Endothelial cell of umbilical vein (primary cell): ENCODE results near the gene SSH2. TPM values are rescaled to one million over a fixed set of nuclear protein-coding genes. Genes with fewer than 3 reads are reported as not detected.

Experiments used
- BruUV-seq: library from RNA; stranded (reverse); fragments of 400-500 nt; replicated peaks from 2 replicates; lab custom pipeline; 2021; lab: Mats Ljungman, UMichigan
- CTCF ChIA-PET: fragments of 300-600, 350-600 bp; sonication (Branson Sonifier 250); formaldehyde crosslinking; loops from one replicate; lab custom pipeline; 2021; ENCODE audit warnings: antibody characterized with exemption, inconsistent platforms; lab: Charles Lee
- POLR2A ChIA-PET: fragments of 300-600, 350-600 bp; sonication (Branson Sonifier 250); formaldehyde crosslinking; loops from one replicate; lab custom pipeline; 2021; ENCODE audit warnings: antibody characterized with exemption, inconsistent platforms; lab: Charles Lee
- DNase-seq: peaks from one replicate; pipeline ENCODE4 v3.0.0-alpha.2; 2011; ENCODE audit warnings: low read depth, low spot score
- FAIRE-seq: peaks from 2 replicates; lab custom pipeline; 2011; peaks lifted over from hg19 to GRCh38; lab: Jason Lieb, UNC
- H2AFZ ChIP-seq: 2 replicates; pipeline ENCODE4 v1.6.0; 2012; ENCODE audit warnings: low read depth, low read length, control low read depth, inconsistent platforms
- H3K27ac ChIP-seq: 2 replicates; pipeline ENCODE4 v1.5.1; 2011; ENCODE audit warnings: low read depth, mild to moderate bottlenecking, control low read depth, low read length, moderate library complexity; ENCODE audit not compliant: insufficient read depth
- H3K27me3 ChIP-seq, 2 experiments: 2 replicates each; pipeline versions ENCODE4 v1.6.0 to v1.6.1; 2011; ENCODE audit warnings: low read length in 2 of 2, mixed read lengths in 1 of 2; ENCODE audit not compliant: control insufficient read depth in 2 of 2, insufficient read depth in 2 of 2
- H3K36me3 ChIP-seq, 2 experiments: 2 replicates in 1 of 2; 3 replicates in 1 of 2; pipeline ENCODE4 v1.5.1; 2011; ENCODE audit warnings: low read length in 2 of 2, mild to moderate bottlenecking in 1 of 2, moderate library complexity in 1 of 2; ENCODE audit not compliant: control insufficient read depth in 2 of 2, insufficient read depth in 2 of 2; ENCODE audit errors: extremely low read depth in 1 of 2
- H3K4me1 ChIP-seq: 3 replicates; pipeline ENCODE4 v1.5.1; 2011; ENCODE audit warnings: mild to moderate bottlenecking, low read length; ENCODE audit not compliant: control insufficient read depth, insufficient read depth; ENCODE audit errors: extremely low read depth
- H3K4me2 ChIP-seq: 2 replicates; pipeline ENCODE4 v1.6.1; 2011; ENCODE audit warnings: low read length, control low read depth, mixed read lengths; ENCODE audit not compliant: insufficient read depth
- H3K4me3 ChIP-seq, 3 experiments: fragments of 200-600 bp in 1 of 3; sonication (generic), shearing (Covaris generic) in 1 of 3; replicated peaks in 1 of 3; 2 replicates each; pipeline ENCODE4 v1.5.1; 2011 to 2016; ENCODE audit warnings: control low read depth in 3 of 3, low read length in 3 of 3, mild to moderate bottlenecking in 2 of 3, inconsistent platforms in 1 of 3, low read depth in 1 of 3, moderate library complexity in 1 of 3; ENCODE audit not compliant: insufficient read depth in 1 of 3
- H3K79me2 ChIP-seq: 2 replicates; pipeline ENCODE4 v1.6.0; 2012; ENCODE audit warnings: low read length, inconsistent platforms; ENCODE audit not compliant: control insufficient read depth, insufficient read depth
- H3K9ac ChIP-seq: replicated peaks from 2 replicates; pipeline ENCODE3; 2011; ENCODE audit warnings: low read length, control low read depth; ENCODE audit not compliant: insufficient read depth; ENCODE audit errors: extremely low read depth
- H3K9me1 ChIP-seq: replicated peaks from 3 replicates; pipeline ENCODE4 v1.6.0; 2011; ENCODE audit warnings: mild to moderate bottlenecking, low read length; ENCODE audit not compliant: control insufficient read depth, insufficient read depth; ENCODE audit errors: extremely low read depth
- H3K9me3 ChIP-seq: replicated peaks from 2 replicates; pipeline ENCODE4 v1.5.1; 2012; ENCODE audit warnings: low read length, inconsistent platforms; ENCODE audit not compliant: control insufficient read depth, insufficient read depth
- H4K20me1 ChIP-seq: replicated peaks from 2 replicates; pipeline ENCODE3; 2011; ENCODE audit warnings: mild to moderate bottlenecking, low read length; ENCODE audit not compliant: control insufficient read depth, insufficient read depth; ENCODE audit errors: extremely low read depth
- CTCF ChIP-seq, 2 donors: IDR thresholded peaks; 1 replicate in 1 of 2; 2 replicates in 1 of 2; pipeline ENCODE4 v1.5.1; 2011; ENCODE audit warnings: low read length in 2 of 2, mild to moderate bottlenecking in 2 of 2, moderate library complexity in 2 of 2, control low read depth in 1 of 2, inconsistent platforms in 1 of 2, low read depth in 1 of 2; ENCODE audit not compliant: insufficient read depth in 1 of 2; ENCODE audit errors: extremely low read depth in 1 of 2
- EZH2 ChIP-seq: IDR thresholded peaks from 2 replicates; pipeline ENCODE4 v1.6.1; 2012; ENCODE audit warnings: borderline replicate concordance, low read depth, mild to moderate bottlenecking, moderate library complexity, low read length, inconsistent platforms; ENCODE audit not compliant: severe bottlenecking
- FOS ChIP-seq: IDR thresholded peaks from 2 replicates; pipeline ENCODE4 v1.6.1; 2011; ENCODE audit warnings: mild to moderate bottlenecking, low read length, moderate library complexity, borderline replicate concordance; ENCODE audit not compliant: insufficient read depth
- GATA2 ChIP-seq: IDR thresholded peaks from 2 replicates; pipeline ENCODE4 v1.7.0; 2011; ENCODE audit warnings: low read depth, mild to moderate bottlenecking, moderate library complexity, mixed read lengths, low read length; ENCODE audit not compliant: insufficient read length, insufficient read depth
- JUN ChIP-seq: IDR thresholded peaks from 2 replicates; pipeline ENCODE4 v1.6.1; 2011; ENCODE audit warnings: borderline replicate concordance, low read depth; ENCODE audit not compliant: insufficient read length, insufficient read depth
- MAX ChIP-seq: IDR thresholded peaks from 2 replicates; pipeline ENCODE4 v1.6.1; 2011; ENCODE audit not compliant: insufficient read depth, insufficient read length
- MYC ChIP-seq: IDR thresholded peaks from one replicate; pipeline ENCODE4 v1.6.1; 2011; ENCODE audit warnings: mild to moderate bottlenecking, low read depth, low read length
- POLR2A ChIP-seq: IDR thresholded peaks from 2 replicates; pipeline ENCODE4 v1.6.1; 2012; ENCODE audit warnings: low read depth, mild to moderate bottlenecking, control low read depth, low read length
- POLR2AphosphoS5 ChIP-seq: IDR thresholded peaks from 2 replicates; pipeline ENCODE4 v1.6.1; 2012; ENCODE audit warnings: low read depth, mild to moderate bottlenecking, control low read depth, low read length, moderate library complexity; ENCODE audit not compliant: insufficient read depth
- dilution Hi-C: fragments of 300-500 bp; cut with MboI; formaldehyde crosslinking; loops from one replicate; pipeline ENCODE4 v1.15.0; 2019; ENCODE audit warnings: low sequenced_read_pairs; ENCODE audit not compliant: extremely low pct_ligation_motif_present
- intact Hi-C: fragments of 100-400 bp; cut with micrococcal nuclease; formaldehyde crosslinking; loops from one replicate; pipeline ENCODE4 v1.10.0; 2022
- polyA plus RNA-seq, 4 experiments: library from polyadenylated mRNA; depleted of rRNA in 3 of 4; stranded (reverse) in 3 of 4; unstranded in 1 of 4; fragments of >200 nt; gene quantifications; 2 replicates each; pipeline versions ENCODE4 v1.2.1 to v1.2.3, GENCODE V29; 2011 to 2012; ENCODE audit warnings: missing spikeins in 1 of 4
- total RNA-seq: library from RNA; stranded (reverse); gene quantifications from 2 replicates; pipeline ENCODE4 v1.2.3, GENCODE V29; 2021

Gene SSH2
- total and polyA plus RNA-seq, 2 donors (not counting 3 experiments of a cell fraction or from before 2014, with no cell fraction given) = 24.6 to 60.9 TPM

GRCh38 chr17:29648005-29648404 lies 282.0 kb downstream of the SSH2 start:
- Histone ChIP-seq H3K9me3 (no peaks in the 10 kb centered on the region), H3K27ac (no peak overlapping the region), H3K9me1 (no peaks in the 10 kb centered on the region), H3K36me3 (peaks cover 1 to 6% of the 10 kb centered on the region in 2 experiments), H3K9ac (no peak overlapping the region), H3K4me3 (no peak overlapping the region), H4K20me1 (no peaks in the 10 kb centered on the region), H2AFZ (no peak overlapping the region), H3K4me2 (no peak overlapping the region), H3K4me1 (peaks cover 16% of the 10 kb centered on the region), H3K79me2 (no peaks in the 10 kb centered on the region), H3K27me3 (no peaks in the 10 kb centered on the region)
- no TSS peak for BruUV-seq
- dilution Hi-C loops = no loop called here
- DNase-seq (no peak), FAIRE-seq (no peak)
- intact Hi-C loops = no loop called here
- TF ChIP-seq MYC (no peak), FOS (no peak), POLR2A (no peak), POLR2AphosphoS5 (no peak), JUN (no peak), EZH2 (no peak), MAX (no peak), GATA2 (no peak), CTCF (IDR thresholded peaks at IDR 0.05; ENCODE audit: extremely low read depth in 1 of 2, insufficient read depth in 1 of 2, low read depth in 1 of 2, low read length in 2 of 2) (no peak)
- ChIA-PET CTCF (no interaction called here), POLR2A (no interaction called here)
